DND-41 (cell line): ENCODE results near the gene DOCK8.

Experiments
- ATAC-seq: fragments of 200-7000 bp; cut with Tn5 transposase; 3 replicates; pipeline ENCODE4 v1.9.1; 2021; ENCODE audit warnings: low read depth; ENCODE audit not compliant: insufficient read depth
- DNase-seq: peaks from one replicate; pipeline ENCODE4 v3.0.0-alpha.2; 2020
- H2AFZ ChIP-seq: 2 replicates; pipeline ENCODE4 v1.6.0; 2012; ENCODE audit warnings: low read depth, low read length
- H3K27ac ChIP-seq: 2 replicates; pipeline ENCODE4 v1.5.1; 2012; ENCODE audit warnings: low read length, inconsistent platforms
- H3K27me3 ChIP-seq: fragments of 200-600 bp; sonication (generic); 2 replicates; pipeline ENCODE4 v1.6.0; 2012; ENCODE audit warnings: low read length, mild to moderate bottlenecking, inconsistent platforms; ENCODE audit not compliant: insufficient read depth, poor library complexity
- H3K36me3 ChIP-seq: 2 replicates; pipeline ENCODE4 v1.5.1; 2012; ENCODE audit warnings: low read length, inconsistent platforms; ENCODE audit not compliant: insufficient read depth
- H3K4me1 ChIP-seq: 2 replicates; pipeline ENCODE4 v1.5.1; 2012; ENCODE audit warnings: mild to moderate bottlenecking, low read length; ENCODE audit not compliant: insufficient read depth
- H3K4me2 ChIP-seq: 2 replicates; pipeline ENCODE4 v1.6.0; 2012; ENCODE audit warnings: mild to moderate bottlenecking, moderate library complexity, low read length, inconsistent platforms; ENCODE audit not compliant: insufficient read depth
- H3K4me3 ChIP-seq, 2 experiments: fragments of 200-600 bp in 1 of 2; shearing (Covaris generic) in 1 of 2; 2 replicates each; pipeline ENCODE4 v1.5.1; 2012 to 2016; ENCODE audit warnings: inconsistent platforms in 2 of 2, low read length in 2 of 2, mild to moderate bottlenecking in 2 of 2, low read depth in 1 of 2, moderate library complexity in 1 of 2
- H3K79me2 ChIP-seq: 2 replicates; pipeline ENCODE4 v1.6.0; 2012; ENCODE audit warnings: low read length, inconsistent platforms; ENCODE audit not compliant: insufficient read depth
- H3K9ac ChIP-seq: 2 replicates; pipeline ENCODE4 v1.6.0; 2012; ENCODE audit warnings: low read depth, mild to moderate bottlenecking, inconsistent platforms, low read length, moderate library complexity
- H3K9me3 ChIP-seq: 2 replicates; pipeline ENCODE4 v1.5.1; 2012; ENCODE audit warnings: low read length, moderate library complexity, mild to moderate bottlenecking, inconsistent platforms; ENCODE audit not compliant: insufficient read depth, severe bottlenecking
- H4K20me1 ChIP-seq: 2 replicates; pipeline ENCODE4 v1.6.0; 2012; ENCODE audit warnings: low read length; ENCODE audit not compliant: insufficient read depth
- CTCF ChIP-seq: IDR thresholded peaks from 2 replicates; pipeline ENCODE4 v1.5.1; 2012; ENCODE audit warnings: borderline replicate concordance, low read length, moderate library complexity, mild to moderate bottlenecking; ENCODE audit not compliant: poor library complexity, severe bottlenecking; ENCODE audit errors: extremely low read depth
- EZH2 ChIP-seq: IDR thresholded peaks from 3 replicates; pipeline ENCODE4 v1.6.1; 2012; ENCODE audit warnings: borderline replicate concordance, low read depth, mild to moderate bottlenecking, moderate library complexity, low read length, inconsistent platforms; ENCODE audit not compliant: severe bottlenecking

DOCK8 gene

GRCh38 chr9:224026-224425 is 9.4 kb downstream of the DOCK8 start:
- no peaks in the 10 kb centered on the region for H3K79me2 ChIP-seq
- H3K4me2 ChIP-seq: no peak overlapping the region
- DNase-seq (no peak), ATAC-seq (peak; percentile 31; the same call in 1 of the 3 replicates)
- no peak overlapping the region for H2AFZ ChIP-seq
- no peaks in the 10 kb centered on the region for H3K36me3 ChIP-seq
- no peak overlapping the region for H3K4me3 ChIP-seq
- no peaks in the 10 kb centered on the region for H4K20me1 ChIP-seq
- H3K4me1 ChIP-seq: peaks cover 35% of the 10 kb centered on the region
- no peak overlapping the region for H3K9ac ChIP-seq
- H3K27ac ChIP-seq: no peak overlapping the region
- H3K27me3 ChIP-seq: no peaks in the 10 kb centered on the region
- no peaks in the 10 kb centered on the region for H3K9me3 ChIP-seq
- TF ChIP-seq EZH2 (no peak), CTCF (no peak)

- no peaks in the 10 kb centered on the region for H3K9me3 ChIP-seq
- H3K4me3 ChIP-seq: no peak overlapping the region
- H3K9ac ChIP-seq: no peak overlapping the region
- TF ChIP-seq EZH2 (no peak), CTCF (no peak)
- no peaks in the 10 kb centered on the region for H3K36me3 ChIP-seq
- H3K4me2 ChIP-seq: no peak overlapping the region
- H4K20me1 ChIP-seq: no peaks in the 10 kb centered on the region
- no peak overlapping the region for H2AFZ ChIP-seq
- no peak for DNase-seq
- peak; percentile 35; the same call in 2 of the 3 replicates for ATAC-seq
- H3K27ac ChIP-seq: no peak overlapping the region
- H3K27me3 ChIP-seq: no peaks in the 10 kb centered on the region
- peaks cover 35% of the 10 kb centered on the region for H3K4me1 ChIP-seq
- no peaks in the 10 kb centered on the region for H3K79me2 ChIP-seq
Observed at GRCh38 chr9:224582-225520, 10.2 kb downstream of the DOCK8 start.

DNA sequence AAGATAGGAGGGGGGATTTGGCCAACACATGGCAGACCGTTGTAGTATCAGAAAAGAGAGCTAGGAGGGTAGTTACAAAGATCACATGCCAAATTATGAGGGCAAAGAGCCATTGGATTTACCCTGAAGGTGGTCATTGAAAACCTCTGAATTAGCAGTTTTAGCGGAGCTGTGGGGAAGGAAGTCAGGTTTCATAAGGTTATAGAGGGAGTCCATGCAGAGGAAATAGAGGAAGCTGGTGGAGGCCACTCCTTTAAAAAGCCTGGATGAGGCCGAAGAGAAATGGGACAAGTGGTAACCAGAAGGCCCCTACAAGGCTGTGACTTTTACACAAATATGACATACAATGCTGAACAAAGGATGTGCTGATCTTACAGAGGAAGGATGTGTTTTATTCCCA is 13.2 kb downstream of the DOCK8 start:
- TF ChIP-seq CTCF: no peak
- no peak for TF ChIP-seq EZH2
- Histone ChIP-seq H3K27ac (no peak overlapping the region), H4K20me1 (no peaks in the 10 kb centered on the region), H3K9me3 (no peaks in the 10 kb centered on the region), H3K9ac (no peak overlapping the region), H3K4me2 (no peak overlapping the region), H3K79me2 (no peaks in the 10 kb centered on the region), H3K27me3 (no peaks in the 10 kb centered on the region), H3K4me3 (no peak overlapping the region), H2AFZ (no peak overlapping the region), H3K4me1 (peaks cover 23% of the 10 kb centered on the region), H3K36me3 (no peaks in the 10 kb centered on the region)
- ATAC-seq (no peak), DNase-seq (no peak)
